Activated CD8-positive, alpha-beta memory T cell treated with anti-CD3 and anti-CD28 coated beads, Interleukin-2, amount 50 U/mL, for 24 hours (primary cell): ENCODE data around the gene GABRR2.
A peak's percentile ranks its signal among the peaks of the same experiment; 100 is the strongest.

ENCODE experiments used
- DNase-seq: peaks from one replicate; pipeline ENCODE4 v3.0.0-alpha.2; 2020; ENCODE audit errors: extremely low read depth

The GABRR2 gene

DNA sequence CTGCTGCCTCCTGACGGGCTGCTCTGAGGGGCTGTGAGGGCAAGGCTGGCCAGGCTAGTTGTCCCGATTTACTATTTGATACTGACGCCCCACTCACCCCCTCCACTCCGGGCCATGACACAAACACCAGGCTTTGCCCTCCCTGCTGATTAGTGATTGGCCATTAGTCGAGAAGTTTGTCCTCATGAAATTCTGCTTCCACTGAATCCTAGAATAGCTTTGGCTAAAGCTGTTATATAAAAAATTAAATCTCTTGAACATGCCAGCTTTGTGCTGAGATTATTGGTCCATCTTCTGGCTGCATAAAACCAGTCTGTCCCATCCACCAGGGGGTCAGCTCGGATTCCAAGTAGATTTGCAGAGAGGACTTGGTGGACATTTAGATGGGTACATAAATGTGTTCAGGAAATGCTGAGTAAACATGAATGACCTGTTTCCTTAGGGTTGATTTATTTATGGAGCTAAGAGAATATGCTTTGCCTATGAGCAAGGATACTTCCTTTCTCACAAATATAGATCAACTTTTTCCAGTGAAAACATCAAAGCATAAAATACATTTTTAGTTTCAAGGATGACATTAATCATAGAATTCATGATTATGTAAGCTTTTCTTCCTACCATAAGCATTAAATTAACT, at the start of gene GABRR2:
Gene GABRR2 (minus strand): TSS at position 51 of the 637 bp plus-strand sequence. CDS start 134 bp downstream, outside the sequence.
- DNase-seq: no peak

DNA sequence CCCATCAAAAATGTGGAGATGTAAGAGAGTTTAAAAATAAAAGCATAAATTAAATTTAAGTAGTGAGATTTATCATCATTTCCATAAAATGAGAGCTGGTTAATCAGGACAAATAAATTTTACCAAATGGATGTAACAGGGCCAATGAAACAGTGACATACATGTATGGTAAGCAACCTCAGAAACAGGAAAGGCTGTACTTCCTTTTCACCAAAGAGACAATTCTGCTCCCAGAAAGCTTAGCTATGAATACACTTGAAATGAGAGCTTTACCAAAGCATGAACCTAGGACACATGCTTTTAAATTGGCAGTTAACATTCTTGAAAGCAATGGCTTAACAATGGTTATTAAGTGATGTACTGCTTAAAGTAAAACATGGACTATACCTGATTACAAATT, 49.5 kb upstream of the GABRR2 start:
- DNase-seq: no peak

DNA sequence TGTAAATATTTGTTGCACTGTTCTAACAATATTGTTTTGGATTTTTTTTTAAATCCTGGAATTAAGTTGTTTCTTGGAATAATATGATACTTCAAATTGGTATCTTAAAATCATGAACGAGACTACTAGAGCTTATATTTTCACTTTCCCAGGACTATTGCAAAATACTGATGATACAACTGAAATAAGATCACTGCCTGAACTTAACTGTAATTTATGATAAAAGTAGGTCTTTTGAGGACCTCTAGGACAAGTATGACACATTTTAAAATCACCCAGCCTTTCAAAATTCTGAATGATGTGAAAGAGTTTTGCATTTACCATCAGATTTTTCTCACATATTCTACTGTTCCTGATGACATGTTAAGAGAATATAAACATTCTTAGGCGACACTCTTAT, 46.1 kb upstream of the GABRR2 start:
- DNase-seq: no peak

DNA sequence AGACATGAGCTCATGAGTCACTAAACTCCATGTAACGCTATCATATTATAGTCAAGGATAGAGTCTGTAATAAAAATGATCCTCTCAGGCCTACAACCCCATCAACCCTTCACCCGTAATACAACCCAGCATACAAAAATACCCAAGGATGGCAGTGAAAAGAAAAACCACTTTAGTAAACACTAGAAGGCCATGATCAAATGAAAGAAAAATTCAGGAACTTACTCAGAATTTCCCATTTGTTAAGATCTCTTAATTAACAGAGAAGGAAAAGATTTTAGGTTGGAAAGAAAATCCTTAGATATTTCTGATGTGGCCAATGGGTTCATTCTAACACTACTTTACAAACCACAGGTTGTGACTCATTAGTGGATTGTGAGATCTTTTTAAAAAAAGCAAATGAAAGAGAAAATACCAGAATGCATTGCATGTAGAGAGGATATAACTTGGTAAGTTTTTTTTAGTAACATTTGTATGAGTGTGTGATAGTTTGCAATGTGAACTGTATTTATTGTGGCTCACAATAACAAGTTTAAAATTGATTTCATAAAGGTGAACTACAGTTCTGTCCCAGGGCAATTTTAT, 45.4 kb upstream of the GABRR2 start:
- no peak for DNase-seq

DNA sequence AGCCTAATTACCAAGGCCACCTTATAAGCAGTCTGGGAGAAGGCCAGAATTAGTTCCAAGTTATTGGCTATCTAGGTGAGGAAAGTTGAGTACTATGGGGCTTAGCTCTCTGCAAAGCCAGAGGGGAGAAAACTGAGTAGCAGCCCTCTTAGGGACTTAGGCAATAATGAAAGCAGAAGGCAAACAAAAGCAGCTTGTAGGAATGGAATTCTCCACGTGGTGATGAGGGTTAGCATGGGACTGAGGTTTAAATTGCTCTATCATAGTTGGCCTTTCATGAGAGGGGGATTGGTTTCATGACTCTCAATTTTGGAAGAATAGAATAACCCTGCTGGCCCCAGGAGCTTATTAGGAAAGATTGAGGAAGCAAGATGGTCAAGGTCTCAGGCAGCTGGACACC, 44.5 kb upstream of the GABRR2 start:
- DNase-seq: no peak

DNA sequence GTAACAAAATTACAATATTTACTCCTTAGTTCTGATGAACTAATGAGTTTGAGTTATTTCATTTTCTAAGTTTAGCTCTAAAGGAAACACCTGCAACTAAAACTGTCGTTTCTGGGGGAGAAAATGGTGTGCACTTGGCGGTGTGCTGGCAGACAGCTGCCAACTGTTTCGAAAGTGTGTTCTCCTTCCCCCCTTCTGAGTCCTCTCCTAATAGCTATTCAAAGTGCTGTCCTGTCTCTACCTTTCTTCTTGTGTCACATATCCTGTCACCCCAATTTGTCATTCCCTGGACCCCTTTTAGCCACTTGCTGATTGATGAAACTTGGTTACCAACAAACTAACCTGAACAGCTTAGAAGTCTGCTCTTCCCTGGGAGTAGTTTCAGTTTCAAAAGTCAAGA, 42.3 kb upstream of the GABRR2 start:
- no peak for DNase-seq

GRCh38 chr6:89356642-89357170, 41.6 kb upstream of the GABRR2 start:
- no peak for DNase-seq

DNA sequence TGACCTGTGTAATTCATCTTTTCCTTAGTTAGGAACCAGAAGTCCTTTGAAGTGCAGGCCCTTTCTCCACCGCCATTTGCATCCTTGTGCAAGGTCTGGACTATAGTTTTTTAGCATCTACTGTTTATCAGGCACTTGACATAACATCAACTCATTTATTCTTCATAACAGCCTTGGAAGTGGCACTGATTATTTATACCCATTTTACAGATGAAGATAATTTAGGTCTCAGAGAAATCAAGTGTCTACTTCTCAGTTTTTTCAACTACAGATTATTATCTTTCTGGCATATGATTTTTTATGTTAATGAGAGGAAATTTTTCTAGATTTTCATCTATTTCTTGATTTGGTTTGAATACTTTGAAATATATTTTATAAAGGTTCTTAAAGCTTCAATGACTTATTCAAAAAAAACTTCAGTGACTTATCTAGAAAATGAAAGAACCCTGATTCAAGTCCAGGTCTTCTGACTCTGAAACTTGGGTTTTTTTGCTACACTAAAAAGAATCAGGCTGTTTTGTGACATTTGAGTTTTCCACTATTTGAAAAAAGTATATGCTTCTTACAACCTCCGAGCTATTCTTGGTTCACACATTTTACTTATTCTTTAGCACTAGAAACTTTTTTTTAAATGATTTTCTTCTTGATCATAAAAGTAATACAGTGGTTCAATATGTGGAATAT, 40.6 kb upstream of the GABRR2 start:
- no peak for DNase-seq

- no peak for DNase-seq
These were observed 38.7 kb upstream of the GABRR2 start for GRCh38 chr6:89353702-89354392.

GRCh38 chr6:89353118-89353556, 38.0 kb upstream of the GABRR2 start:
- DNase-seq: no peak

GRCh38 chr6:89352278-89353117, 37.4 kb upstream of the GABRR2 start, which contains the start of gene UBE2J1:
Gene UBE2J1 (minus strand): TSS chr6:89352722. CDS start chr6:89352569, 153 bp downstream.
- DNase-seq: peak; percentile 15

- DNase-seq: no peak
These were observed 36.7 kb upstream of the GABRR2 start for GRCh38 chr6:89351671-89352277.

DNA sequence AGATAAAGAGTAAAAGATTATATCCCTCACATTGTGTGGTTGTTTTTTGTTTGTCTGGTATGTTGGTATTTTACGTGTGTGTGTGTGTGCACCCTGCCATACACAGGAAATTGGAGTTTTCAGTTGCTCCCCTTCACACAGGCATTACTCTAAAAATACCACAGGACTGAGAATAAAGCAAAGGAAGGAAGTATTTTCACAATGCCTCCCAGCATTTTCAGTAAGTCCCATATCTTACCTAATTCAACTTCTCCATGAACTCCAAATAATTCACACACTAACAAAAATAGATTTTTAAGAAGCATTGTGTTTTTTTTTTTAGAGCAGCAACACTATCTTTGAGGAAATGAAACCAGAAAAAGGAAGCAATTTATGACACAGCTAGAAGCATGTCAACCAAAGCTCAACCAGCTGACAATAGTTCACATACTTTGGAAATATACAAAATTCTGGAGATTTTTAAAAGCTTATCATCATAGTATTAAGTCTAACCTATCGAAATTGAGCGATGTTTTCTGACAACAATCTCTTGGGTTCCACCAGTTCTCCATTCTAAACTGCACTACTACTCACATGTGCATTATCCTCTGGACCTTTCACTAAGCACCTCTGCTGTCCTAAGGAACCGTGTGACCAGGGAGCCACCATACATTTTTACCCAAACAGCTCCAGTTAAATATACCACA, 35.3 kb upstream of the GABRR2 start:
- DNase-seq: no peak

GRCh38 chr6:89348372-89348771, 33.3 kb upstream of the GABRR2 start:
- no peak for DNase-seq

- no peak for DNase-seq
These were observed 32.7 kb upstream of the GABRR2 start for GRCh38 chr6:89347825-89348224.

- DNase-seq: no peak
These were observed 31.3 kb upstream of the GABRR2 start for GRCh38 chr6:89346433-89346832.

GRCh38 chr6:89339565-89339964, 24.5 kb upstream of the GABRR2 start:
- no peak for DNase-seq

- DNase-seq: no peak
These were observed 20.1 kb upstream of the GABRR2 start for GRCh38 chr6:89335164-89335563.

GRCh38 chr6:89330910-89331309, 15.8 kb upstream of the GABRR2 start:
- no peak for DNase-seq

DNA sequence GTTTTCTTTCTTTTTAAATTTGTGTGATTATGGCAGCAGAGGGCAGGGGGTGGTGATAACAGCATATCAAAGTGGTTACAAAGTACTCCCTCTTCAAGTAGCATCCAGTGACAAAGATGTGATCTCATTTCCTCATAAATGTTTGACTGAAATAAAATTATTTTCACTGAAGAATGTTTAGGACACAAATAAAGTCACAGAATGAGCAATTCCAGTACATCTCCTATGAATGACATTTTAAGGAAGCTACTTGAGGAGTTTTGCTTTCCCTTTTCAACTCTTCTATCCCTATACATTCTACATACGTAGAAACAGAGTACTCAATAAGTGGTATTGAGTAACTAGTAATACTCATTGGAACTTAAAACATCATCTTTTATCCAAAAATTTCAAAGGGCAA, 13.9 kb upstream of the GABRR2 start:
- DNase-seq: no peak
